Astrocyte of the cerebellum (primary cell): ENCODE data around the gene SOX15.
A peak's percentile ranks its signal among the peaks of the same experiment; 100 is the strongest.

Experiments
- DNase-seq: peaks from one replicate; pipeline ENCODE4 v3.0.0-alpha.2; 2011; ENCODE audit warnings: low read depth
- H3K4me3 ChIP-seq: 2 replicates; pipeline ENCODE4 v1.5.1; 2011; ENCODE audit warnings: mild to moderate bottlenecking, low read depth, low read length, moderate library complexity
- CTCF ChIP-seq: IDR thresholded peaks from 2 replicates; pipeline ENCODE4 v1.5.1; 2012; ENCODE audit warnings: low read length, low read depth, moderate library complexity, mild to moderate bottlenecking; ENCODE audit errors: missing control alignments
- in situ Hi-C: cut with HindIII; loops from 2 replicates; pipeline ENCODE4 v1.10.0; 2017; ENCODE audit warnings: low sequenced_read_pairs

SOX15 gene

GRCh38 chr17:7589891-7590691 lies at the start of gene SOX15:
SOX15 (minus strand) TSS chr17:7590094; CDS start chr17:7589676, 418 bp downstream.
- in situ Hi-C loops = no loop called here

GRCh38 chr17:7636163-7636562 lies 46.3 kb upstream of the SOX15 start:
- TF ChIP-seq CTCF = no peak
- H3K4me3 ChIP-seq = no peak overlapping the region
- in situ Hi-C loops = no loop called here
- DNase-seq = no peak

More at GRCh38 chr17:7589891-7590691, at the start of gene SOX15:
- DNase-seq = no peak
- TF ChIP-seq CTCF = no peak
- H3K4me3 ChIP-seq = peak within 1 kb of the TSS; percentile 21

- no peak for DNase-seq
- in situ Hi-C loops = no loop called here
- H3K4me3 ChIP-seq = no peak overlapping the region
- TF ChIP-seq CTCF = peak; percentile 63
Observed at GRCh38 chr17:7634384-7634783, 44.5 kb upstream of the SOX15 start.

- in situ Hi-C loops = no loop called here
- no peak for DNase-seq
- TF ChIP-seq CTCF = no peak
- no peak overlapping the region for H3K4me3 ChIP-seq
Observed at GRCh38 chr17:7633093-7633492, 43.2 kb upstream of the SOX15 start.

- no peak overlapping the region for H3K4me3 ChIP-seq
- in situ Hi-C loops = no loop called here
- peak; percentile 64 for TF ChIP-seq CTCF
- DNase-seq = no peak
Observed at GRCh38 chr17:7632492-7632894, 42.6 kb upstream of the SOX15 start.

GRCh38 chr17:7631398-7632380 lies 41.8 kb upstream of the SOX15 start:
- in situ Hi-C loops = no loop called here
- H3K4me3 ChIP-seq = no peak overlapping the region
- DNase-seq = no peak
- no peak for TF ChIP-seq CTCF
